HFFc6 (cell line): Measurements from ENCODE around the gene GRAMD1A. TPM values are rescaled to one million over a fixed set of nuclear protein-coding genes. Genes with fewer than 3 reads are reported as not detected.

ENCODE experiments used
- DNase-seq: peaks from one replicate; pipeline ENCODE4 v3.0.0-alpha.2; 2018
- H3K27ac Mint-ChIP-seq: 2 replicates; pipeline ENCODE4 v1.8.0; 2020; ENCODE audit warnings: mild to moderate bottlenecking, mixed read lengths
- H3K27me3 Mint-ChIP-seq: 2 replicates; pipeline ENCODE4 v1.8.0; 2021; ENCODE audit warnings: mild to moderate bottlenecking, moderate library complexity, mixed read lengths; ENCODE audit not compliant: insufficient read depth
- H3K36me3 Mint-ChIP-seq: 2 replicates; pipeline ENCODE4 v1.8.0; 2021; ENCODE audit warnings: low read depth, mixed read lengths
- H3K4me1 Mint-ChIP-seq: 2 replicates; pipeline ENCODE4 v1.8.0; 2020; ENCODE audit warnings: low read depth, mixed read lengths
- H3K4me3 Mint-ChIP-seq: 2 replicates; pipeline ENCODE4 v1.8.0; 2020; ENCODE audit warnings: mild to moderate bottlenecking, moderate library complexity, mixed read lengths
- H3K9me3 Mint-ChIP-seq: 2 replicates; pipeline ENCODE4 v1.8.0; 2020; ENCODE audit warnings: mild to moderate bottlenecking, mixed read lengths
- total RNA-seq, 6 experiments: library from RNA; stranded (reverse); fragmentation: NEBNext Ultra II Directional; extraction: Animal tissue kit (Norgen Biotek cat#: 25700); gene quantifications; 2 replicates in 1 of 6; 3 replicates in 5 of 6; pipeline ENCODE4 v1.2.3, GENCODE V29; 2021
- TF ChIP-seq, protein P1 (sequence below): fragments of 200-600 bp; sonication (generic); IDR thresholded peaks from 2 replicates; pipeline ENCODE4 v1.5.0; 2021; ENCODE audit warnings: antibody characterized with exemption, mild to moderate bottlenecking

GRAMD1A gene
- total RNA-seq, 6 experiments from 2014 or later, result 48.2 to 51.3 (median 50.0) TPM

DNA sequence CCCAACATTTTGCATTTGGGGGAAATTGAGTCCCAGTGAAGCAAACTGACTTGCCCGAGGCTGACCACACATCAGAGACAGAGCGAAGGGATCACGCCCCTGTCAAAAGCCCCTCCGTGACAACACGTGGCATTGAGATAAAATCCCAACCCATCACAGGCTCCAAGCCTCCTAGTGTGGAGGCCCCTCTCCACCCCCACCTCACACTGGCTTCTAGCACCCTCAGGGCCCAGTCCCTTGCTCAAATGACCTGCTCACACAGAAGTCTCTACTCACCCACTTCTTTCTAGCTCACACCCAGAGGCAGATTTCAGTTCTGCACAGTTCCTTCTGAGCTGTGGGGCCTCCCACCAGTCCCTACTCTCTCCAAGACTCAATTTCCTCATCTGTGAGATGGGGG, 51.7 kb downstream of the GRAMD1A start:
- Mint-ChIP-seq H3K9me3 (no peaks in the 10 kb centered on the region), H3K4me1 (no peaks in the 10 kb centered on the region; the same call in 1 of the 2 replicates), H3K27me3 (peaks cover 30% of the 10 kb centered on the region), H3K36me3 (no peaks in the 10 kb centered on the region), H3K4me3 (no peak overlapping the region), H3K27ac (no peak overlapping the region)
- DNase-seq, result no peak
- TF ChIP-seq, protein P1, sequence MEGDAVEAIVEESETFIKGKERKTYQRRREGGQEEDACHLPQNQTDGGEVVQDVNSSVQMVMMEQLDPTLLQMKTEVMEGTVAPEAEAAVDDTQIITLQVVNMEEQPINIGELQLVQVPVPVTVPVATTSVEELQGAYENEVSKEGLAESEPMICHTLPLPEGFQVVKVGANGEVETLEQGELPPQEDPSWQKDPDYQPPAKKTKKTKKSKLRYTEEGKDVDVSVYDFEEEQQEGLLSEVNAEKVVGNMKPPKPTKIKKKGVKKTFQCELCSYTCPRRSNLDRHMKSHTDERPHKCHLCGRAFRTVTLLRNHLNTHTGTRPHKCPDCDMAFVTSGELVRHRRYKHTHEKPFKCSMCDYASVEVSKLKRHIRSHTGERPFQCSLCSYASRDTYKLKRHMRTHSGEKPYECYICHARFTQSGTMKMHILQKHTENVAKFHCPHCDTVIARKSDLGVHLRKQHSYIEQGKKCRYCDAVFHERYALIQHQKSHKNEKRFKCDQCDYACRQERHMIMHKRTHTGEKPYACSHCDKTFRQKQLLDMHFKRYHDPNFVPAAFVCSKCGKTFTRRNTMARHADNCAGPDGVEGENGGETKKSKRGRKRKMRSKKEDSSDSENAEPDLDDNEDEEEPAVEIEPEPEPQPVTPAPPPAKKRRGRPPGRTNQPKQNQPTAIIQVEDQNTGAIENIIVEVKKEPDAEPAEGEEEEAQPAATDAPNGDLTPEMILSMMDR, result no peak

DNA sequence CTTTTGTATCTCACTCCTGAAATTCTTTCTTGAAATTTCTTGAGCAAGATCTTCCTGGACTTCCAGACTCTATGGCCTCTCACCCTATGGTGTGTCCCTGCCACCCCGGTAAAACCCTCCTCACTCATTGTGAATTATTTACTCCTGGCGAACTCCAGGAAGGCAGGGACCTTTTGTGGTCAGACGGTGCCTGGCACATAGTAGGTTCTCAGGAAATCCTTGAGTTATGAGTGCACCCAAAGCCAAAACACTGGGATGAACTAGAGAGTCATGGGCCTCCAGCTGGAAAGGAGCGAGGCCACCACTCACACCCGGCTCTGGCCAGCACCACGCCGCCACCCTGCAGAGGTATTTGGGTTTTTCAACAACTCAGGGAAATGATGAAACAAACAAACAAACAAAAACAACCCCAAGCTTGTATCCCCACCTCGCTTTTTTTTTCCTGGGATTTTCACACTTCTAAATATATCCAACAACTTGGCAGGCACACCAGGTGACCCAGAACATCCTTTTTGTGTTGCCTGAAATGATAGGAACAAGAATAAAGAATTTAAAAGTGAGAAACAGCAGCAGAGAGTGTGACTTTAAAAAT, 52.6 kb downstream of the GRAMD1A start:
- Mint-ChIP-seq H3K36me3 (no peaks in the 10 kb centered on the region), H3K27me3 (peaks cover 32% of the 10 kb centered on the region), H3K4me1 (no peaks in the 10 kb centered on the region; the same call in 1 of the 2 replicates), H3K9me3 (no peaks in the 10 kb centered on the region), H3K27ac (no peak overlapping the region), H3K4me3 (no peak overlapping the region)
- TF ChIP-seq, protein P1, result no peak
- no peak for DNase-seq

DNA sequence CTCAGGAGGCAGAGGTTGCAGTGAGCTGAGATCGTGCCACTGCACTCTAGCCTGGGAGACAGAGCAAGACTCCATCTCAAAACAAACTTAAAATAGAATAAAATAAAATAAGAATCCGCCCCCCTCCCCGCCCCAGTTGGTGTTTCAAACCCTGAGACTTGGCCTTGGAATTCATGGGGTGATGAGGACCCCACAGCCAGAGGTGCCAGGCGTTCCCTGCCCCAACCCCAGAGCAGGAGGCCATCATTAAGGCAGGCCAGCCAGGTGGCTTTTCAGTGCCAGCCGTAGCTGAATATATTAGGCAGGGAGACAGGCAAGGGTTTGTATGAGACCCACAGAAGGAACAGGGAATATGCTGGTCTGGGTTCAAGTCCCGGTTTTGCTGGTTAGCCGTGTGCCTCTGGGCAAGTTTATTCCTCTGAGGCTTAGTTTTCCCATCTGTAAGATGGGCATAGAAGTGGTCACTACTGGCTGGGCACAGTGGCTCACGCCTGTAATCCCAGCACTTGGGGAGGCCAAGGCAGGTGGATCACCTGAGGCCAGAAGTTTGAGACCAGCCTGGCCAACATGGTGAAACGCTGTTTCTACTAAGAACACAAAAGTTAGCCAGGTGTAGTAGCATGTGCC, 53.7 kb downstream of the GRAMD1A start:
- Mint-ChIP-seq H3K4me1 (no peaks in the 10 kb centered on the region; the same call in 1 of the 2 replicates), H3K36me3 (no peaks in the 10 kb centered on the region), H3K27ac (no peak overlapping the region), H3K4me3 (no peak overlapping the region), H3K27me3 (peaks cover 32% of the 10 kb centered on the region), H3K9me3 (no peaks in the 10 kb centered on the region)
- DNase-seq, result no peak
- TF ChIP-seq, protein P1, result no peak

DNA sequence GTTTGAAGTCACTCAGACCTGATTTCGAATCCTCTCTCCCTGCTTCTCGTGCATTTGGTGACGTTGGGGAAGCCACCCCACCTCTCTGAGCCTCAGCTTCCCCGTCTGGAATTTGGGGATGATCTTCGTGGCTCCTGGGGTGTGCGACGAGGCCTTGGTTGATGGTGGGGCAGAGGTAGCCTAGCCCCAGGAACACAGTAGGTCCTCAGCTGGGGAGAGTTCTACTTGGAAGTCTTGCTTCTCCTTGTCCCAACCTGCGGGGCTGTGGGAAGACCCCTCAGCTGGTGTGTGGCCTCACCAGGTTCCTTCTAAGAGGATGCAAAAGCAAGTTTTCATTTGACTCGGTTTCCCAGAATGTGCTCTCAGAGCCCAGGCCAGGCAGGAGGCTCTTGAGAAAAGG, 54.5 kb downstream of the GRAMD1A start:
- Mint-ChIP-seq H3K27ac (no peak overlapping the region), H3K36me3 (no peaks in the 10 kb centered on the region), H3K4me3 (no peak overlapping the region), H3K9me3 (no peaks in the 10 kb centered on the region), H3K27me3 (peaks cover 34% of the 10 kb centered on the region), H3K4me1 (no peaks in the 10 kb centered on the region; the same call in 1 of the 2 replicates)
- TF ChIP-seq, protein P1, result no peak
- no peak for DNase-seq

DNA sequence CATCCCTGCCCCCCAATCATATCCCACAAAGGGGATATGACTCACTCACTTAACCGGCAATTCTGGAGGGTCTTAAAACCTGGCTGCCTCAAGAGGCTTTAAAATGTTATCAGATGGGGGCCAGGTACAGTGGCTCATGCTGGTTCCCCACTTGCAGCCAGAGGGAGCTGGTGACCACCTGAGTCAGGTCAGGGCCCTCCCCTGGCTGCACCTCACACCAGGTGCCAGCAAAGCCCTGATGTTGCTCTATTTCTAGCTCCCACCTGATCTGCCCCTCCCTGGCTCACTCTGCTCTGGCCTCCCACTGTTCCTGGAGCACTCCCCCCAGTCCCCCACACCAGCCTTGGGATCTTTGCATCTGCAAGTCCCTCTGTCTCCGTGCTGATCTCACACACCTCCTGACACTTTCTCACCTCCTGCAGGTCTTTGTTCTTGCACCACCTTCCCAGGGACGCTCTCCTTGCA, 55.6 kb downstream of the GRAMD1A start:
- TF ChIP-seq, protein P1, result peak; percentile 31; the same call in 1 of the 2 replicates
- Mint-ChIP-seq H3K27ac (no peak overlapping the region), H3K27me3 (peaks cover 31% of the 10 kb centered on the region), H3K9me3 (no peaks in the 10 kb centered on the region), H3K36me3 (no peaks in the 10 kb centered on the region), H3K4me1 (no peaks in the 10 kb centered on the region; the same call in 1 of the 2 replicates), H3K4me3 (no peak overlapping the region)
- DNase-seq, result no peak
